HG02943 (cell line): ENCODE data around the gene NAPA.

Experiments
- ATAC-seq: cut with Tn5 transposase; IDR thresholded peaks from one replicate; pipeline ENCODE4 v1.9.1; 2021; ENCODE audit warnings: mild to moderate bottlenecking, low read depth, moderate library complexity; ENCODE audit not compliant: unreplicated experiment

NAPA gene

GRCh38 chr19:47514869-47515588 is at the start of gene NAPA:
Gene NAPA (minus strand): TSS chr19:47515063. CDS start chr19:47514940, 123 bp downstream.
- ATAC-seq, result peak; percentile 80

GRCh38 chr19:47564081-47564480 is 49.2 kb upstream of the NAPA start:
- ATAC-seq, result no peak

DNA sequence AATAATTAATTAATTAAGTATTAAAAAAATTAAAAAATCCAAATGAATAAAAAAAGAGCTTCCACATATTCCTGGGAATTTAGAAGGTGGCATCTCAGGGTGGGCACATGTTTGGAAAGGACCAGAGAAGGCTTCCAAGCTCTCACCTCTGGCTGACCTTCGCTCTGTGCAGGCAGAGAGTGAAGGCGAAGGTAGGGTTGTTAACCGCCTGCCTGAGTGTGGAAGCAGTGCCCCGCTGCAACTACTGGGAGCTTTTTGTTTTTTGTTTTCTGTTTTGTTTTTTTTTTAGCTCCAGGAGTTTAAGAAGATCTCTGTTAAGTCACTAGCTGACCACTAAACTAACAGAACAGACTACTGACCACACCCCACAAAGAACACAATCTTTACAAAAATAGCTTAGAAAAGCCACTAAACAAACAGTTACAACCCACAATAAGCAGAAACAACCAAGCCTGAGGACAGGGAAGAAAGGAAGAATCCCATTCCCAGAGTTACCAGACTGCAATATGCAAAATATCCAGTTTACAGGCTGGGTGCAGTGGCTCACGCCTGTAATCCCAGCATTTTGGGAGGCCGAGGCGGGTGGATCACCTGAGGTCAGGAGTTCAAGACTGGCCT is 46.7 kb upstream of the NAPA start:
- ATAC-seq, result no peak

DNA sequence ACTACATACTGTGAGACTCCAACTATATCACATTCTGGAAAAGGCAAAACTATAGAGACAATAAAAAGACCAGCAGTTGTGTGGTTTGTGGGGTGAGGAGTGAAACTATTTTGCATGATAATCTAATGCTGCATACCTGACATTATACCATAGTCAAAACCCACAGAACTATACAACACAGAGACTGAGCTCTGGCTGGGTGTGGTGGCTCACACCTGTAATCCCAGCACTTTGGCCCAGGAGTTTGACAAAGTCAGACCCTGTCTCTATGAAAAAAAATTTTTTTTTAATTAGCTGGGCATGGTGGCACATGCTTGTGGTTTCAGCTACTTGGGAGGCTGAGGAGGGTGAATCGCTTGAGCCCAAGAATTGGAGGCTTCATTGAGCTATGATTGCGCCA is 46.1 kb upstream of the NAPA start:
- no peak for ATAC-seq

DNA sequence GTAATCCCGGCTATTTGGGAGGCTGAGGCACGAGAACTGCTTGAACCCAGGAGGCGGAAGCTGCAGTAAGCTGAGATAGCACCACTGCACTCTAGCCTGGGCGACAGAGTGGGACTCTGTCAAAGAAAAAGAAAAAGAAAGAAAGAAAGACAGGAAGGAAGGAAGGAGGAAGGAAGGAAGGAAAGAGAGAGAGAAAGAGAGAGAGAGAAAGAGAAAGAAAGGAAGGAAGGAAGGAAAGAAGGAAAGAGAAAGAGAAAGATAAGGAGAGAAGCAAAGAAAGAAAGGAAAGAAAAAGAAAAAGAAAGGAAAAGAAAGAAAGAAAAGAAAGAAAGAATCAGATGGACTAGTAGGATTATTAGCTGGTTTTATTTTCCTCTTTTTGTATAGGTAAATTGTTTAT is 35.3 kb upstream of the NAPA start:
- no peak for ATAC-seq

DNA sequence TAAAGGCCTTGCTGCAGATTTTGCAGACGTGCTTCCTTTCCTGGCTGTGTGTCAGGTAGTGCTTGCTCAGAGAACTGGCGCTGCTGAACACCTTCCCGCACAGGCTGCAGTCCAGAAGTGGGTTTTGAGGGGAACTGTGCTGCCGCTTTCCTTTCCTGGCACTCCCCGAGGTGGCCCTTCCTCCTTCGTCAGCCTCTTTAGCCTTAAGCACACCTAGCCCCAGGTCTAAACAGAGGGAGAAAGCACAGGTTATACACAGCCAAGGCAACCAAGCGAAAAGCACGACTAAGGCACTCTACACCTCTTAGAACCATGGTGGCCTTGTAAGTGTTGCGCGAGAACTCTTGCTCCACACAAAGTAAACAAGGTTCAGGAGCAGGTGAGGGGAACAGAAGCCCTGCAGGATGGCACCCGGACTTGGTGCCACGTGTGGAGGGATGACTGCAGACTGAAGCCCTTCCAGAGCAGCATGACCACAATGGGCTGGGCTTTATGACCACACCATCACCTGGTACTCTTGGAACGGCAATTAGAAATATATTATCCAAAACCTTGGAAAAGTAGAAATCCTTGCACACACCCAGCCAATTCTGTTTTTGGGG is 34.5 kb upstream of the NAPA start:
- no peak for ATAC-seq

- no peak for ATAC-seq
Observed at GRCh38 chr19:47547199-47547598, 32.3 kb upstream of the NAPA start.

DNA sequence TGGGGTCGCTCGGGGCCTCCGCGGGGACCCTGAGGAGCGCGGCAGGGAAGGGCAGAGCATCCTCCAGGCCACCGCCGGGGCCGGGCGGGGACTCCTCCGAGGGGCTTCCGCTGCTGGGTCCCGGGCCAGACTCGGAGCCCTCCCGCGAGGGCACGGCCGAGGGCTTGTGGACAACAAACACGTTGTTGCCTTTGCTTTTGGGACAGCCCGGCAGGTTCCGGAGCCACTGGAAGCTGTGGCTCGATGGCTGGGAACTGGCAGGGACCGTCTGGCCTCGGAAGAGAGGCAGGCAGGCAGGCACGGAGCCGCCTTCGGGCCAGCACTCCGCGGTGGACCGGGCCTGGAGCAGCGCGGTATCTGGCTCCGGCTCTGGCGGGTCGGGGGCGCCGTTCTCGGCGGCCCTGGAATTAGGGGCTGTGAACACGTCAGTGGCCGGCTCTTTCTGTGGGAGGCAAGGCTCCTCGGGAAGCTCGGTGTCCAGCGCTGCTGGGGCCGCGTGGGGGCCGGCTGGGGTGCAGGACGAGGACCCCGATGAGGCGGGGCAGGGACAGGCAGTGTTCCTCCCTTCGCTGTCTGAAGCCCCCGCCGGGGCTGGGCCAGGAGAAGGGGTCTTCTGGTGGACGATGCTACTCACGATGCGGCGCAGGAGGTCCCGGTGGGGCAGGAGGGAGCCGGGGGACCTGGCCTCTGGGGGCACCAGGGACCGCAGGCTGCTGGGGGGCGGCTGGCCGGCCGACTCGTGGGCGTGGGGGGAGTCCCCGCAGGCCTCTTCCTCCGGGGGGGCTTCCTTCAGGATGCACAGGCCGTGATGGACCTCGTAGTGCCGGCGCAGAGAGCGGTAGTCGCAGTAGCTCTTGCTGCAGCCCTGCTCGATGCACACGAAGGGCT is 30.4 kb upstream of the NAPA start:
- no peak for ATAC-seq

GRCh38 chr19:47544476-47544875 is 29.6 kb upstream of the NAPA start:
- ATAC-seq, result no peak

DNA sequence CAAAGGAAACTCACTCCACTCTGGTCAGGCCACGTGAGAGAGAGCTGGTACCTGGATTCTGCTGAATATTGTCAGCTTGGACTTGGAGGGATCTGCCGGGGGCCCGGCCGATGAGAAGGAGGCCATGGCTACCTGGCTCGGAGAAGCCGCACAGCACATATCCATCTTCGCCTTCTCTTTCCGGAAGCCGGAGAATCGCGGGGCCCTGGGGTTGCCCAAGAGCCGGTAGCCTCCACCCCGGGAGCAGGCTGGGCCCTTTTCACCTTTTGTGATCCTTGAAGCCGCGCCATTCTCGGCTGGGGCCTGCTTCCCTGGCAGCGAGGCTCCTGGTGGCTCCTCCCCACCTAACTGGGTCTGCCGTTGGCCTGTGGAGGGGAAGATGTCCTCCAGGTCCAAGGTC is 29.2 kb upstream of the NAPA start:
- ATAC-seq, result no peak

DNA sequence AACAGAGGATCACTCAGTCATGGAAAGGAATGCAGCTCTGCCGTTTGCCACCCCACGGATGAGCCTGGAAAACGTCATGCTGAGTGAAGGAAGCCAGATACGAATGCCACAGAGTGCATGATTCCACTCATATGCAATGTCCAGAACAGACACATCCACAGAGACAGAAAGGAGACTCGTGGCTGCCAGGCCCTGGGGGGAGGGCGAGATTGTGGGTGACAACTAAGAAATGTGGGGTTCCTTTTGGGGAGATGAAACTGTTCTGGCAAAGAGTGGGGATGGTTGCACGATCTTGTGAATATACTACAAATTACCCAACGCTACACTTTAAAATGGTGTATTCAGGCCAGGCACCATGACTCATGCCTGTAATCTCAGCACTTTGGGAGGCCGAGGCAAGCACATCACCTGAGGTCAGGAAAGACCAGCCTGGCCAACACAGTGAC is 27.2 kb upstream of the NAPA start:
- ATAC-seq, result no peak

DNA sequence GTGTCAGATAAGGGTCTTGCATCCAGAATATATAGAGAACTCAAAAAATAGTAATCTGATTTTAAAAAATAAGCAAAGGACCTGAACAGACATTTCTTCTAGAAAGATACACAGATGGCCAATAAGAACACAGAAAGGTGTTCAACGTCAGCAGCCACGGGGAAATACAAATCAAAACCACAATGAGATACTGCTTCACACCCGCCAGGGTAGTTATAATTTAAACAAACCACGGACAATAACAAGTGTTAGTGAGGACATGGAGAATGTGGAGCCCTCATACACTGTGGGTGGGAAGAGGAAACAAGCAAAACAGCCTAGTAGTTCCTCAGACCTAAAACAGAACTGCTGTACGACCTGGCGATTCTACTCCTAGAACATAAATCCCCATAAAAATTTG is 26.7 kb upstream of the NAPA start:
- no peak for ATAC-seq

DNA sequence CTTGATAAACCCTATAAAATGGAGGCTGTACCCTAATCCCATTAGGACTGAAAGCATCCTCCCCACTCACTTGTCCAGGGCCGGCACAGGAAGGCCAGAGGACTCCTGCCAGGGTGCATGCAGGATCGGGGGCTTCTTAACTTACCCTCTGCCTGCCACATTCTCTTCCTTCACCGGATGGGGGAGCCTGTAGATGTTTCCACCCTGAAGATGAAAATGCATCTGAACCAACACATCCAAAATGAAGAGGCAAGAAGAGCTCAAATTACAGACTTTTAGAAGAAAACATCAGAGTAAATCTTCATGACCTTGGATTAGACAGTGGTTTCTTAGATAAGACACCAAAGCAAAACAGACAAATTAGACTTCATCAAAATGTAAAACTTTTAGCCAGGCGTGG is 25.9 kb upstream of the NAPA start:
- ATAC-seq, result no peak

DNA sequence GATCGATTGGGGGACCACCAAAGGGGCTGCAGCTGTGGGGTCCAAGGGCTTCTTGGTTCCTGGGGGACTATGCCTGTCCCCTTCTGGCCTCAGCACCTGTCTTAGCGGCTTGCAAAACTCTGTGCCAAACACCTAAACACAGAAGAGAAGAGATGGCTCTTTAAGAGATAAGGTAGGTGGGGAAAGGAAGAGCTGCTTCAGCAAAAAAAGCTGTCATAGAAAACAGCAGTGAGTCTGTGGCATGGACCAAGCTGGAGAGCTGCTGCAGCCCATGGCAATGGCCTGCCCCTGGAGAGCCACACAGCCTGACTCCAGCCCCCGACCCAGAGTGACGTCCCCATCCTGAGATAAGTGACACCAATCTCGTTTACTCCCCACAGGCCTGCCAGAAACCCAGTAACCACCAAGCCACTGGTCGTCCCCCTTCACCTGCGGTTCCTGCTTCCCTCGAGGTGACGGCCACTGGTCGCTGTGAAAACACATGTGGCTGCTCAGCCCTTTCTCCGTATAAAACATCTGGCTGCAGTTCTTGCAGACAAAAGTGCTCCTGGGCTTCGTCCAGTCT is 25.0 kb upstream of the NAPA start:
- ATAC-seq, result no peak

DNA sequence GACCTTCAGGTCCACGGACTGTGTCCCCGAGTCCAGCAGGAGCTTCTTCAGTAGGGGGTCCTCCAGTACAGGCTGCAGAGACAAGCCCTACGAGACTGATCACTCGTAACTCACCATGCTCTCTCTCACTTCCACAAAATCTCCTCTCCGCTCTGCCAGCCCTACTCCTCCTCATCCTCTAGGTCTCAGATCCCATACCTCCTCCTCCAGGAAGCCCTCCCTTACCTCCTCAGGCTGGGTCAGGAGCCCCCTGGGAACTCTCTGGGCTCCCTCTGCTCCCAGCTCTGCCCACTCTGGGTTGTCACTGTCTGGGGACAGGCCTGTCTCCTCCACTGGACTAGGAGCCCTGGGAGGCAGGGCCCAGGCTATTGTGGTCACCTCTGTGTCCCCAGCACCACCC is 23.9 kb upstream of the NAPA start:
- ATAC-seq, result no peak

DNA sequence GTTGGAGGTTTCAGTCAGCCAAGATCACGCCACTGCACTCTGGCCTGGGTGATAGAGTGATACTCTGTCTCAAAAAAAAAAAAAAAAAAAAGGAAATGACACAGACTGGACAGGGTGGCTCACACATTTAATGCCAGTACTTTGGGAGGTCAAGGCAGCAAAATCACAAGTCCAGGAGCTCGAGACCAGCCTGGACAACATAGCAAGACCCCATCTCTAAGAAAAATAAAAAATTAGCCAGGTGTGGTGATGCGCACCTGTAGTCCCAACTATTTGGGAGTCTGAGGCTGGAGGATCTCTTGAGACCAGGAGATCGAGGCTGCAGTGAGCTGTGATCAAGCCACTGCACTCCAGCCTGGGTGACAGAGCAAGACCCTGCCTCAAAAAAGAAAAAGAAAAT is 22.6 kb upstream of the NAPA start:
- ATAC-seq, result no peak

DNA sequence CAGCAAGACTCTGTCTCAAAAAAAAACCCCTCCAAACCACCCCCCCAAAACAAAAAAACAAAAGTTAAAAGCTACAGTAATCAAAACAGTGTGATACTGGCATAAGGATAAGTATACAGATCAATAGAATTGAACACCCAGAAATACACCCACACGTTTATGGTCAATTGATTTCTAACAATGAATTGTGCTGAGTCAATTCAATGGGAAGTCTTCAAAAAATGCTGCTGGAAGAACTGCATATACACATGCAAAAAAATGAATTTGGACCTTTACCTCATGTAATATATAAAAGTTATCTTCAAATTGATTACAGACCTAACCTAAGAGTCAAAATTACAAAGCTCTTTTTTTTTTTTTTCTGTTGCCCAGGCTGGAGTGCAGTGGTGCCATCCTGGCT is 19.8 kb upstream of the NAPA start:
- ATAC-seq, result no peak

DNA sequence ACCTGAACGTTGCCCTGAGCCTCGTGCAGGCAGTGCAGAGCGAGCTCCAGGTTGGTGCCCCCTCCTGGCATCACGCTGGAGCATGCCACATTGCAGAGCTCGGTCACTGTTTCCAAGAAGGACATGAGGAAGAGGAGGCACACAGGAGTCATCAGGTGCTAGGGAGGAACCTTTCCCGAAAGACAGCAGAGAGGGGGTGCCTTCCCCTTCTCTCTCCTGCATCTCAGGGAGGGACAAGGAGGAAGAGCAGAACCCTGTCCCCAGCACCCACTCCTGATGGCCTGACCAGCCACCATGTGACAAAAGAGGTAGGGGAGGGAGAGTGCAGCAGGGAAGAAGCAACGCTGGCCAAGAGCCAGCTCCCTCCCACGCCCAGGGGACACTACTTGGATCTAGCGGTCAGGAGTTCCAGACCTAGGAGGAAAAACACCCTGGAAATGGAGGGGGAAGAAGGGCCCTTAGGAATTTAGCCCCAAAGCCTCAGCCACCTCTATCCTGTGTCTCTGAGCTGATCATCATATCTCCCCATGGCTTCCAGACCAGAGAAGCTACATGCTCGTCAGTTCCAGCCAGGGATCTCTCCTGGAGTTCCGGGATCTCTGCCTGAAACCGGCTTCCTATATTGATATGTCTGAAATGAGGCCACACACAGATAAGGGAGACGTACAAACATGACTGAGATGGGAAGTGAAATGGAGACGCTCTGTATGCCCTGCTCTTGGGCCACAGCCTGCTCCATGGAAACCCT is 17.0 kb upstream of the NAPA start:
- no peak for ATAC-seq

DNA sequence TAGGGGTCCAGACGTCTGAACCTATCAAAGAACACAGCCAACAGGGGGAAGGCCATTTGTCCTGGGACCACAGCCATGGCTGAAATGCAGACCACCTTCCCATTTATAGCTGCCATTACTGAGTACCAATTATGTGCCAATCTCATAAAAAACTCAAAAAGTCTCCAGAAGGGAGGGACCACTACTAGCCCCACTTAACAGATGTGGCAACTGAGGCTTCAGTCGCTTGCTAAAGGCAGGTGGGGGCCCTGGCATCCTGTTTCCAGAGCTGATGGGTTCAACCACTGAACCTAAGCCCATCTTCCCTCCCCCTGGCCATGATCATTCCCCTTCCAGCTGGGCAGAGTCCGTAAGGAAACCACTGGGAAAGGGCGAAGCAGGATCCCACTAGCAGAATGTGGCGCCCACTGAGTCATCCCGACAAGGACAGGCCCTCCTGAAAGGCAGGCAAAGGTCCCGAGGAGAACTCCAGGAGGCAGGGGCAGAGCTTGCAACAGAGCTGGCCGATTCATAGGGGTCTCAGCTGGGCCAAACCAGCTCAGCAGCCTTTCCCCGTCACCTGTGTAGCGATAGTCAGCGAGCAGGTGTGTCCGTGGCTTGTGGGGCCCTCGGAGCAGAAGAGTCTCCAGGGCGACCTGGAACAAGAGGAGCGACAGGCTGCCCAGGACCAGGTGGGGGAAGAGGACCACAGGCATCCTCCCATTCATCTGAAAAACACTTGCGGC is 14.3 kb upstream of the NAPA start:
- no peak for ATAC-seq
